Measurements from ENCODE around the gene TSPOAP1. TPM values are rescaled to one million over a fixed set of nuclear protein-coding genes. Genes with fewer than 3 reads are reported as not detected.
A peak's percentile ranks its signal among the peaks of the same experiment; 100 is the strongest.

The TSPOAP1 gene
- total and polyA plus RNA-seq, 4 donors: 4.3 to 46.7 (median 15.0) TPM

- WGBS, 2 donors: 50 to 55% methylated on average over 6 of the region's 6 CpGs
- Histone ChIP-seq H3K27me3 (ENCODE audit: control insufficient read depth in 1 of 2, insufficient read depth in 2 of 2, low read length in 1 of 2) (no peaks in the 10 kb centered on the region), H3K4me3 (ENCODE audit: low read length in 2 of 2) (no peak overlapping the region), H3K4me1 (ENCODE audit: control insufficient read depth in 1 of 2, insufficient read depth in 2 of 2, low read length in 2 of 2) (no peaks in the 10 kb centered on the region), H3K9me3 (ENCODE audit: control insufficient read depth, low read length) (no peaks in the 10 kb centered on the region), H3K36me3 (ENCODE audit: control insufficient read depth in 1 of 2, insufficient read depth in 2 of 2, low read length in 1 of 2) (peaks cover 0 to 2% of the 10 kb centered on the region in 2 donors), H3K27ac (ENCODE audit: low read depth in 1 of 2, low read length in 2 of 2) (no peak overlapping the region)
- intact Hi-C loops (cut with DNase I): loop anchor here in 1 of 2 donors (5.0 kb wide), 1 partner anchor 32 kb away; no protein-coding TSS in a partner anchor
- DNase-seq: peak in 1 of 2 donors; percentile 36
- no peak for ATAC-seq (ENCODE audit: low FRiP score)
These were observed 26.1 kb upstream of the TSPOAP1 start for GRCh38 chr17:58354541-58355216.

GRCh38 chr17:58353389-58353825 lies 24.8 kb upstream of the TSPOAP1 start:
- Histone ChIP-seq H3K9me3 (ENCODE audit: control insufficient read depth, low read length) (no peaks in the 10 kb centered on the region), H3K27ac (ENCODE audit: low read depth in 1 of 2, low read length in 2 of 2) (no peak overlapping the region), H3K4me1 (ENCODE audit: control insufficient read depth in 1 of 2, insufficient read depth in 2 of 2, low read length in 2 of 2) (no peaks in the 10 kb centered on the region), H3K27me3 (ENCODE audit: control insufficient read depth in 1 of 2, insufficient read depth in 2 of 2, low read length in 1 of 2) (no peaks in the 10 kb centered on the region), H3K36me3 (ENCODE audit: control insufficient read depth in 1 of 2, insufficient read depth in 2 of 2, low read length in 1 of 2) (peaks cover 3 to 5% of the 10 kb centered on the region in 2 donors), H3K4me3 (ENCODE audit: low read length in 2 of 2) (peak overlapping the region in 1 of 2 donors; percentile 69)
- DNase-seq (no peak), ATAC-seq (ENCODE audit: low FRiP score) (no peak)
- 61 to 64% methylated on average over 4 of the region's 4 CpGs for WGBS, 2 donors
- intact Hi-C loops (cut with DNase I): no loop called here

- peak overlapping the region in 1 of 2 donors; percentile 93 for H3K27ac ChIP-seq (ENCODE audit: low read depth in 1 of 2, low read length in 2 of 2)
- no peaks in the 10 kb centered on the region for H3K27me3 ChIP-seq (ENCODE audit: control insufficient read depth in 1 of 2, insufficient read depth in 2 of 2, low read length in 1 of 2)
- H3K9me3 ChIP-seq (ENCODE audit: control insufficient read depth, low read length): no peaks in the 10 kb centered on the region
- 2% methylated on average over 26 of the region's 26 CpGs for WGBS, 2 donors
- peak overlapping the region; percentile 36 to 69 for H3K4me3 ChIP-seq (ENCODE audit: low read length in 2 of 2)
- H3K36me3 ChIP-seq (ENCODE audit: control insufficient read depth in 1 of 2, insufficient read depth in 2 of 2, low read length in 1 of 2): peaks cover 7 to 9% of the 10 kb centered on the region in 2 donors
- DNase-seq: peak; percentile 65 to 75
- no peaks in the 10 kb centered on the region for H3K4me1 ChIP-seq (ENCODE audit: control insufficient read depth in 1 of 2, insufficient read depth in 2 of 2, low read length in 2 of 2)
- intact Hi-C loops (cut with DNase I): no loop called here
- peak; percentile 38 for ATAC-seq (ENCODE audit: low FRiP score)
These were observed 24.2 kb upstream of the TSPOAP1 start for GRCh38 chr17:58352596-58353388.

- Histone ChIP-seq H3K9me3 (ENCODE audit: control insufficient read depth, low read length) (no peaks in the 10 kb centered on the region), H3K36me3 (ENCODE audit: control insufficient read depth in 1 of 2, insufficient read depth in 2 of 2, low read length in 1 of 2) (peaks cover 10 to 11% of the 10 kb centered on the region in 2 donors), H3K4me3 (ENCODE audit: low read length in 2 of 2) (peak within 1 kb of the TSS; percentile 36 to 69), H3K27ac (ENCODE audit: low read depth in 1 of 2, low read length in 2 of 2) (peak within 1 kb of the TSS in 1 of 2 donors; percentile 93), H3K27me3 (ENCODE audit: control insufficient read depth in 1 of 2, insufficient read depth in 2 of 2, low read length in 1 of 2) (no peaks in the 10 kb centered on the region), H3K4me1 (ENCODE audit: control insufficient read depth in 1 of 2, insufficient read depth in 2 of 2, low read length in 2 of 2) (no peaks in the 10 kb centered on the region)
- intact Hi-C loops (cut with DNase I): no loop called here
- ATAC-seq (ENCODE audit: low FRiP score): peak; percentile 94
- peak; percentile 93 to 95 for DNase-seq
- 0% methylated on average over 55 to 60 of the region's 60 CpGs for WGBS, 2 donors
These were observed 23.4 kb upstream of the TSPOAP1 start, which contains the start of gene SUPT4H1 for GRCh38 chr17:58351831-58352595. Gene SUPT4H1, minus strand, starts transcription at chr17:58352201. Its CDS starts 66 bp downstream, at chr17:58352135.

- peak in 1 of 2 donors; percentile 0 for DNase-seq
- Histone ChIP-seq H3K27ac (ENCODE audit: low read depth in 1 of 2, low read length in 2 of 2) (no peak overlapping the region), H3K9me3 (ENCODE audit: control insufficient read depth, low read length) (no peaks in the 10 kb centered on the region), H3K4me3 (ENCODE audit: low read length in 2 of 2) (peak overlapping the region; percentile 36 to 69), H3K36me3 (ENCODE audit: control insufficient read depth in 1 of 2, insufficient read depth in 2 of 2, low read length in 1 of 2) (peaks cover 11% of the 10 kb centered on the region in 2 donors), H3K27me3 (ENCODE audit: control insufficient read depth in 1 of 2, insufficient read depth in 2 of 2, low read length in 1 of 2) (no peaks in the 10 kb centered on the region), H3K4me1 (ENCODE audit: control insufficient read depth in 1 of 2, insufficient read depth in 2 of 2, low read length in 2 of 2) (no peaks in the 10 kb centered on the region)
- WGBS, 2 donors: 61 to 62% methylated on average over 4 of the region's 4 CpGs
- ATAC-seq (ENCODE audit: low FRiP score): no peak
- intact Hi-C loops (cut with DNase I): no loop called here
These were observed 22.6 kb upstream of the TSPOAP1 start for GRCh38 chr17:58351182-58351581.

GRCh38 chr17:58348038-58348437 lies 19.4 kb upstream of the TSPOAP1 start:
- intact Hi-C loops (cut with DNase I): no loop called here
- no peak for ATAC-seq (ENCODE audit: low FRiP score)
- DNase-seq: no peak
- Histone ChIP-seq H3K36me3 (ENCODE audit: control insufficient read depth in 1 of 2, insufficient read depth in 2 of 2, low read length in 1 of 2) (peaks cover 11 to 18% of the 10 kb centered on the region in 2 donors), H3K27ac (ENCODE audit: low read depth in 1 of 2, low read length in 2 of 2) (no peak overlapping the region), H3K9me3 (ENCODE audit: control insufficient read depth, low read length) (no peaks in the 10 kb centered on the region), H3K27me3 (ENCODE audit: control insufficient read depth in 1 of 2, insufficient read depth in 2 of 2, low read length in 1 of 2) (no peaks in the 10 kb centered on the region), H3K4me3 (ENCODE audit: low read length in 2 of 2) (no peak overlapping the region), H3K4me1 (ENCODE audit: control insufficient read depth in 1 of 2, insufficient read depth in 2 of 2, low read length in 2 of 2) (no peaks in the 10 kb centered on the region)
- 88 to 89% methylated on average over 1 of the region's 1 CpG for WGBS, 2 donors

- peaks cover 11 to 18% of the 10 kb centered on the region in 2 donors for H3K36me3 ChIP-seq (ENCODE audit: control insufficient read depth in 1 of 2, insufficient read depth in 2 of 2, low read length in 1 of 2)
These were observed 16.9 kb upstream of the TSPOAP1 start for GRCh38 chr17:58345500-58345899.

GRCh38 chr17:58344791-58345157 lies 16.2 kb upstream of the TSPOAP1 start:
- peak in 1 of 2 donors; percentile 57 for DNase-seq
- H3K4me1 ChIP-seq (ENCODE audit: control insufficient read depth in 1 of 2, insufficient read depth in 2 of 2, low read length in 2 of 2): no peaks in the 10 kb centered on the region
- peaks cover 11 to 18% of the 10 kb centered on the region in 2 donors for H3K36me3 ChIP-seq (ENCODE audit: control insufficient read depth in 1 of 2, insufficient read depth in 2 of 2, low read length in 1 of 2)
- intact Hi-C loops (cut with DNase I): no loop called here
- 72 to 73% methylated on average over 2 of the region's 2 CpGs for WGBS, 2 donors
- H3K4me3 ChIP-seq (ENCODE audit: low read length in 2 of 2): no peak overlapping the region
- H3K9me3 ChIP-seq (ENCODE audit: control insufficient read depth, low read length): no peaks in the 10 kb centered on the region
- no peak overlapping the region for H3K27ac ChIP-seq (ENCODE audit: low read depth in 1 of 2, low read length in 2 of 2)
- no peak for ATAC-seq (ENCODE audit: low FRiP score)
- no peaks in the 10 kb centered on the region for H3K27me3 ChIP-seq (ENCODE audit: control insufficient read depth in 1 of 2, insufficient read depth in 2 of 2, low read length in 1 of 2)

More at GRCh38 chr17:58345500-58345899, 16.9 kb upstream of the TSPOAP1 start:
- WGBS, 2 donors: 72 to 90% methylated on average over 4 of the region's 4 CpGs
- ATAC-seq (ENCODE audit: low FRiP score) (no peak), DNase-seq (no peak)
- Histone ChIP-seq H3K27ac (ENCODE audit: low read depth in 1 of 2, low read length in 2 of 2) (no peak overlapping the region), H3K27me3 (ENCODE audit: control insufficient read depth in 1 of 2, insufficient read depth in 2 of 2, low read length in 1 of 2) (no peaks in the 10 kb centered on the region), H3K9me3 (ENCODE audit: control insufficient read depth, low read length) (no peaks in the 10 kb centered on the region), H3K4me1 (ENCODE audit: control insufficient read depth in 1 of 2, insufficient read depth in 2 of 2, low read length in 2 of 2) (no peaks in the 10 kb centered on the region), H3K4me3 (ENCODE audit: low read length in 2 of 2) (no peak overlapping the region)
- intact Hi-C loops (cut with DNase I): no loop called here
